GM10266 (cell line): ENCODE measurements around the gene SPATA13.

Source experiments
- DNase-seq: peaks from one replicate; pipeline ENCODE4 v3.0.0; 2012; ENCODE audit errors: extremely low spot score
- CTCF ChIP-seq: IDR thresholded peaks from 2 replicates; pipeline ENCODE4 v1.5.1; 2012; ENCODE audit warnings: mild to moderate bottlenecking, low read depth; ENCODE audit not compliant: control insufficient read depth, insufficient read depth; ENCODE audit errors: missing control alignments

Gene SPATA13

GRCh38 chr13:24147570-24147963, 13.0 kb upstream of the SPATA13 start:
- TF ChIP-seq CTCF = no peak
- DNase-seq = no peak

- TF ChIP-seq CTCF = no peak
- no peak for DNase-seq
Observed at GRCh38 chr13:24148414-24149235, 11.9 kb upstream of the SPATA13 start.

- no peak for DNase-seq
- TF ChIP-seq CTCF = no peak
Observed at GRCh38 chr13:24149246-24150032, 11.1 kb upstream of the SPATA13 start.

- no peak for TF ChIP-seq CTCF
- DNase-seq = no peak
Observed at GRCh38 chr13:24150572-24150971, 9.9 kb upstream of the SPATA13 start.

GRCh38 chr13:24151864-24152263, 8.7 kb upstream of the SPATA13 start:
- DNase-seq = no peak

GRCh38 chr13:24152292-24153214, 8.0 kb upstream of the SPATA13 start:
- TF ChIP-seq CTCF = no peak
- DNase-seq = no peak

More at GRCh38 chr13:24151864-24152263, 8.7 kb upstream of the SPATA13 start:
- no peak for TF ChIP-seq CTCF
